ENCODE measurements around the gene TRHDE.

Gene TRHDE

GRCh38 chr12:72273851-72274351 lies 1.7 kb downstream of the TRHDE start:
- DNase-seq, result no peak

GRCh38 chr12:72274931-72275330 lies 2.8 kb downstream of the TRHDE start:
- DNase-seq, result no peak

GRCh38 chr12:72275526-72275925 lies 3.4 kb downstream of the TRHDE start:
- DNase-seq, result no peak

GRCh38 chr12:72276181-72276805 lies 4.1 kb downstream of the TRHDE start:
- no peak for DNase-seq

- DNase-seq, result no peak
Observed at GRCh38 chr12:72277415-72277814, 5.2 kb downstream of the TRHDE start.

GRCh38 chr12:72278894-72279293 lies 6.7 kb downstream of the TRHDE start:
- DNase-seq, result no peak

GRCh38 chr12:72281126-72281525 lies 9.0 kb downstream of the TRHDE start:
- DNase-seq, result no peak

- DNase-seq, result no peak
Observed at GRCh38 chr12:72282721-72283120, 10.6 kb downstream of the TRHDE start.

- DNase-seq, result no peak
Observed at GRCh38 chr12:72285861-72286260, 13.7 kb downstream of the TRHDE start.

GRCh38 chr12:72286526-72286925 lies 14.4 kb downstream of the TRHDE start:
- DNase-seq, result no peak

GRCh38 chr12:72288436-72288835 lies 16.3 kb downstream of the TRHDE start:
- DNase-seq, result no peak

- DNase-seq, result no peak
Observed at GRCh38 chr12:72288911-72289310, 16.7 kb downstream of the TRHDE start.

GRCh38 chr12:72289633-72290032 lies 17.5 kb downstream of the TRHDE start:
- no peak for DNase-seq

- no peak for DNase-seq
Observed at GRCh38 chr12:72291175-72291574, 19.0 kb downstream of the TRHDE start.

- no peak for DNase-seq
Observed at GRCh38 chr12:72293701-72294100, 21.5 kb downstream of the TRHDE start.

- DNase-seq, result no peak
Observed at GRCh38 chr12:72295101-72295500, 22.9 kb downstream of the TRHDE start.

GRCh38 chr12:72295744-72296143 lies 23.6 kb downstream of the TRHDE start:
- DNase-seq, result no peak

GRCh38 chr12:72296389-72296788 lies 24.2 kb downstream of the TRHDE start:
- DNase-seq, result no peak

- no peak for DNase-seq
Observed at GRCh38 chr12:72297666-72298065, 25.5 kb downstream of the TRHDE start.

GRCh38 chr12:72300728-72301127 lies 28.6 kb downstream of the TRHDE start:
- no peak for DNase-seq

GRCh38 chr12:72304751-72305150 lies 32.6 kb downstream of the TRHDE start:
- DNase-seq, result no peak

GRCh38 chr12:72307229-72307628 lies 35.1 kb downstream of the TRHDE start:
- no peak for DNase-seq

GRCh38 chr12:72311946-72312345 lies 39.8 kb downstream of the TRHDE start:
- DNase-seq, result no peak

GRCh38 chr12:72313806-72314205 lies 41.6 kb downstream of the TRHDE start:
- DNase-seq, result no peak

GRCh38 chr12:72315858-72316257 lies 43.7 kb downstream of the TRHDE start:
- no peak for DNase-seq

All from NCI-H2029 treated with DMSO at 0.1 percent for 48 hours (cell line).